OCI-LY1 (cell line): Measurements from ENCODE around the gene RANBP10.
"Not testable (repeated sequence)": the region's sequence is repeated elsewhere in the genome, so short reads cannot be mapped to it uniquely, and the experiment has no call there.

Experiments
- H2AFZ ChIP-seq: fragments of 200-600 bp; sonication (generic), shearing (Covaris generic); 2 replicates; pipeline ENCODE4 v1.6.0; 2014; ENCODE audit warnings: antibody characterized with exemption, mild to moderate bottlenecking, low read length
- H3F3A ChIP-seq: fragments of 200-600 bp; sonication (generic), shearing (Covaris generic); 2 replicates; pipeline ENCODE4 v1.6.0; 2014; ENCODE audit warnings: mild to moderate bottlenecking, antibody characterized with exemption, low read length, moderate library complexity; ENCODE audit not compliant: insufficient read depth
- H3K27ac ChIP-seq: fragments of 200-600 bp; sonication (generic); 2 replicates; pipeline ENCODE4 v1.5.1; 2014; ENCODE audit warnings: low read length, mixed run types, mild to moderate bottlenecking, low read depth; ENCODE audit not compliant: poor library complexity, severe bottlenecking
- H3K27me3 ChIP-seq: fragments of 200-600 bp; sonication (generic); 2 replicates; pipeline ENCODE4 v1.6.0; 2014; ENCODE audit warnings: antibody characterized with exemption, mild to moderate bottlenecking, low read length, moderate library complexity; ENCODE audit not compliant: insufficient read depth
- H3K36me3 ChIP-seq: fragments of 200-600 bp; sonication (generic); 2 replicates; pipeline ENCODE4 v1.6.1; 2014; ENCODE audit warnings: mild to moderate bottlenecking, antibody characterized with exemption, low read length, moderate library complexity, mixed read lengths; ENCODE audit not compliant: insufficient read depth
- H3K4me1 ChIP-seq: fragments of 200-600 bp; sonication (generic); 2 replicates; pipeline ENCODE4 v1.5.1; 2014; ENCODE audit warnings: mild to moderate bottlenecking, low read length, moderate library complexity; ENCODE audit not compliant: insufficient read depth, severe bottlenecking
- H3K4me2 ChIP-seq: fragments of 200-600 bp; sonication (generic), shearing (Covaris generic); 2 replicates; pipeline ENCODE4 v1.6.1; 2014; ENCODE audit warnings: low read length
- H3K4me3 ChIP-seq: fragments of 200-600 bp; sonication (generic); 2 replicates; pipeline ENCODE4 v1.5.1; 2014; ENCODE audit warnings: low read length, low read depth, mild to moderate bottlenecking, mixed read lengths; ENCODE audit not compliant: poor library complexity, severe bottlenecking
- H3K79me2 ChIP-seq: fragments of 200-600 bp; shearing (Covaris generic); 2 replicates; pipeline ENCODE4 v1.6.1; 2016; ENCODE audit warnings: mixed run types, low read length, mixed read lengths; ENCODE audit not compliant: insufficient read depth
- H3K9ac ChIP-seq: fragments of 200-600 bp; sonication (generic), shearing (Covaris generic); 2 replicates; pipeline ENCODE4 v1.6.1; 2014; ENCODE audit warnings: mild to moderate bottlenecking, low read length, mixed read lengths
- H3K9me2 ChIP-seq: fragments of 200-600 bp; sonication (generic), shearing (Covaris generic); 2 replicates; pipeline ENCODE4 v1.6.1; 2014; ENCODE audit warnings: low read depth, mild to moderate bottlenecking, low read length, mixed read lengths
- H3K9me3 ChIP-seq: fragments of 200-600 bp; shearing (Covaris generic); 2 replicates; pipeline ENCODE4 v1.6.1; 2014; ENCODE audit warnings: low read length, mixed read lengths
- H4K20me1 ChIP-seq: fragments of 200-600 bp; sonication (generic), shearing (Covaris generic); 2 replicates; pipeline ENCODE4 v1.6.0; 2016; ENCODE audit warnings: mild to moderate bottlenecking, low read length; ENCODE audit not compliant: insufficient read depth
- CTCF ChIP-seq: fragments of 200-600 bp; sonication (generic), shearing (Covaris generic); IDR thresholded peaks from 2 replicates; pipeline ENCODE4 v1.5.1; 2017; ENCODE audit warnings: mild to moderate bottlenecking, antibody characterized with exemption, low read length, moderate library complexity, mixed read lengths
- EZH2 ChIP-seq: fragments of 200-600 bp; sonication (generic), shearing (Covaris generic); IDR thresholded peaks from 2 replicates; pipeline ENCODE4 v1.8.0; 2017; ENCODE audit warnings: borderline replicate concordance, mixed run types, mild to moderate bottlenecking, antibody characterized with exemption, low read length, moderate library complexity, mixed read lengths

Gene RANBP10

GRCh38 chr16:67699265-67699664 lies 107.1 kb downstream of the RANBP10 start:
- H3K9me3 ChIP-seq, result no peaks in the 10 kb centered on the region
- H3K9ac ChIP-seq, result no peak overlapping the region
- no peak overlapping the region for H3K4me3 ChIP-seq
- H2AFZ ChIP-seq, result no peak overlapping the region
- no peaks in the 10 kb centered on the region for H3F3A ChIP-seq
- peaks cover 15% of the 10 kb centered on the region for H3K79me2 ChIP-seq
- no peak overlapping the region for H3K27ac ChIP-seq
- no peaks in the 10 kb centered on the region for H3K9me2 ChIP-seq
- peaks cover 17% of the 10 kb centered on the region for H3K4me1 ChIP-seq
- H3K27me3 ChIP-seq, result no peaks in the 10 kb centered on the region
- H4K20me1 ChIP-seq, result no peaks in the 10 kb centered on the region
- H3K36me3 ChIP-seq, result peaks cover 22% of the 10 kb centered on the region
- TF ChIP-seq EZH2, result no peak
- TF ChIP-seq CTCF, result no peak
- no peak overlapping the region for H3K4me2 ChIP-seq

- Histone ChIP-seq H3K9ac (no peak overlapping the region), H2AFZ (no peak overlapping the region), H4K20me1 (no peaks in the 10 kb centered on the region), H3K4me3 (no peak overlapping the region), H3K36me3 (peaks cover 22% of the 10 kb centered on the region), H3K9me2 (no peaks in the 10 kb centered on the region), H3K79me2 (peaks cover 14% of the 10 kb centered on the region; the same call in 1 of the 2 replicates), H3K27ac (no peak overlapping the region), H3F3A (no peaks in the 10 kb centered on the region), H3K4me1 (peaks cover 23% of the 10 kb centered on the region), H3K27me3 (no peaks in the 10 kb centered on the region), H3K4me2 (no peak overlapping the region), H3K9me3 (no peaks in the 10 kb centered on the region)
- no peak for TF ChIP-seq CTCF
- no peak for TF ChIP-seq EZH2
Observed at GRCh38 chr16:67697422-67698185, 108.8 kb downstream of the RANBP10 start.

GRCh38 chr16:67694611-67695010 lies 111.7 kb downstream of the RANBP10 start:
- H3K27me3 ChIP-seq, result no peaks in the 10 kb centered on the region
- no peak overlapping the region for H3K9ac ChIP-seq
- H3K4me1 ChIP-seq, result peaks cover 35% of the 10 kb centered on the region
- no peak for TF ChIP-seq EZH2
- no peaks in the 10 kb centered on the region for H3F3A ChIP-seq
- peaks cover 3% of the 10 kb centered on the region; the same call in 1 of the 2 replicates for H3K79me2 ChIP-seq
- H3K4me3 ChIP-seq, result no peak overlapping the region
- H2AFZ ChIP-seq, result no peak overlapping the region
- H3K4me2 ChIP-seq, result no peak overlapping the region
- H3K9me2 ChIP-seq, result no peaks in the 10 kb centered on the region
- H4K20me1 ChIP-seq, result no peaks in the 10 kb centered on the region
- H3K27ac ChIP-seq, result no peak overlapping the region
- peaks cover 24% of the 10 kb centered on the region for H3K36me3 ChIP-seq
- H3K9me3 ChIP-seq, result no peaks in the 10 kb centered on the region

GRCh38 chr16:67693517-67694285 lies 112.7 kb downstream of the RANBP10 start:
- peaks cover 20% of the 10 kb centered on the region; the same call in 1 of the 2 replicates for H3K36me3 ChIP-seq
- not testable (repeated sequence) for H3K9me2 ChIP-seq, H2AFZ ChIP-seq, H4K20me1 ChIP-seq, H3K9ac ChIP-seq, H3K79me2 ChIP-seq, H3F3A ChIP-seq, H3K27me3 ChIP-seq, H3K9me3 ChIP-seq
- peak overlapping the region; percentile 80 for H3K27ac ChIP-seq
- peak overlapping the region; percentile 30 for H3K4me3 ChIP-seq
- peak overlapping the region; percentile 51; the same call in 1 of the 2 replicates for H3K4me2 ChIP-seq
- peaks cover 35% of the 10 kb centered on the region for H3K4me1 ChIP-seq
